ENCODE results near the gene TRIP6. TPM values are rescaled to one million over a fixed set of nuclear protein-coding genes. Genes with fewer than 3 reads are reported as not detected.

TRIP6 gene
- total RNA-seq, 2 donors from 2014 or later, result 34.8 to 40.2 TPM

DNA sequence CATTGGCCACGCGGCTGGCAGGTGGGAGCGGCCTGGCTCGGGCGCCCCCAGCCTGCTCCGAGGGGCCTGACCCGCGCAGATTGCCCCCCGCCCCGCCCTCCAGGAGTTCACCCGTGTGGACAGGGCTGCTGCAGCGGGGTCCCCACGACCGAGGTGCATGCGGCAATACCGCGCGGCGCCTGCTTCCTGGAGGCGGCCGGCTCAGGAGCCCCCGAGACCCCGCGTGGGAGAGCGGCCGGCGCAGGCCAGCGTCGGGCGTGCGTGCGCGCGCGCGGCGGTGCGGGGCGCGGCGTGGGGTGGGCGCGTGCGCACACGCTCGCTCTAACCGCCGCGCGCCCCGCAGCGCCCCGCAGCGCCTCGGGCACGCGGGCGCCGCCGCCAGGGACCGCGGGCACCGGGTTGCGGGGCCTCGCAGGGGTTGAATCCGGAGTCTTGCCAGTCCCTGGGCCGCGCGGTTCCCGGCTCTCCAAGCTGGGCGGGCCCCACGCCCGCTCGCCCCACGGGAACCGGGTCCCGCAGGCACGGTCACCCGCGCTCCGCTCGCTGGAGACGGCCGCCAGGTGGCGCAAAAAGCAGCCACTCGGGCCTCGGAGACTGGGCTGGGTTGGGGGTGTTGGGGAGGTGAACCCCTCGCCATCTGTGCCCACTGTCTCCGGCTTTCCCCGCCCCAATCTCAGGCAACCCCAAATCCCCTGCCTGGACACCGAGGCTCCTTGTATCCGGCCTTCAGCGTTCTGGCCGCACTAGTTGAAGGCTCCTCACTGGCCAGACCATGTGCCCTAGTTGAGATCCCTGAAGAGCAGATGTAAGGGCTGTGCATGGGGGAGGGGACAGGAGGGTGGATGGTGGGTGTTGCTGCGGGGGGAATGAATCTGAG is 29.8 kb downstream of the TRIP6 start:
- H3K27ac ChIP-seq, result peak overlapping the region; percentile 72

DNA sequence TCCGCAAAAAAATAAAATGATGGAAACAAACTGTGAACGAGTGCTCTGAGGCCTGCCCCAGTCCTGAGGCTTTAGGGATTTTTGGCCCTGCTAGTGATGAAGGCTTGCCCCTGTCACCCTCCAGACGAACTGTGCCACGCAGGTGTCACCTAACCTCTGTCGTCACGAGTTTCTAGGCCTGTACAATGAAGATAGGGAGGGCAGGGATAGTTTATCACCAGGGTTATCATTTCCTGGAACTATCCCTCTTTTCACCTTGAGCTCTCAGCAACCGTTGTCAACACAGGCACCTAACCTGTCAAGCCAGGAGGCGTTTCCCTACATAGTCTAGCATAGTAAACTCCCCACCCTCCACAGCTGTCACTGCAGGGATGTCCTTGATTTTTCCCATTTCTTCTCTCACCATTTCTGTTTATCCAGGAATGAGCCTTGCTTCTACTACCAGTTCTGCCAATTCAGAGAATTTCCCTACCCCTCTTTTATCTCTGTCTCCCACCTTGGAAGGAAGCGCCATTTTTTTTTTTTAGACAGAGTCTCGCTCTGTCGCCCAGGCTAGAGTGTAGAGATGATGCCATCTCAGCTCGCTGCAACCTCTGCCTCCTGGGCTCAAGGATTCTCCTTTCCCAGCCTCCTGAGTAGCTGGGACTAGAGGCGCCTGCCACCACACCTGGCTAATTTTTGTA is 30.7 kb downstream of the TRIP6 start:
- intact Hi-C loops (cut with DNase I), result loop anchor here (2.0 to 5.0 kb wide), 2 partner anchors 179 to 239 kb away; no protein-coding TSS in a partner anchor
- H3K27ac ChIP-seq, result peak overlapping the region; percentile 72
- no peaks in the 10 kb centered on the region for H3K9me3 ChIP-seq
- DNase-seq, result peak; percentile 79
- H3K4me3 ChIP-seq, result no peak overlapping the region
- peaks cover 16% of the 10 kb centered on the region for H3K4me1 ChIP-seq
- no peaks in the 10 kb centered on the region for H3K36me3 ChIP-seq
- no peak for TF ChIP-seq CTCF (IDR thresholded peaks at IDR 0.05)
- H3K9ac ChIP-seq (ENCODE audit: low read depth in 2 of 2, low read length in 2 of 2), result peak overlapping the region in 1 of 2 donors; percentile 43
- peaks cover 21% of the 10 kb centered on the region for H3K27me3 ChIP-seq

More for the DNA sequence above, 29.8 kb downstream of the TRIP6 start:
- peaks cover 16% of the 10 kb centered on the region for H3K4me1 ChIP-seq
- peak; percentile 62 for TF ChIP-seq CTCF (IDR thresholded peaks at IDR 0.05)
- intact Hi-C loops (cut with DNase I), result loop anchor here (2.0 to 5.0 kb wide), 2 partner anchors 180 to 240 kb away; no protein-coding TSS in a partner anchor
- peaks cover 21% of the 10 kb centered on the region for H3K27me3 ChIP-seq
- H3K9me3 ChIP-seq, result no peaks in the 10 kb centered on the region
- H3K4me3 ChIP-seq, result peak overlapping the region; percentile 44
- H3K36me3 ChIP-seq, result no peaks in the 10 kb centered on the region
- H3K9ac ChIP-seq (ENCODE audit: low read depth in 2 of 2, low read length in 2 of 2), result peak overlapping the region; percentile 43 to 56
- peak; percentile 81 for DNase-seq

GRCh38 chr7:100899432-100899831 is 32.2 kb downstream of the TRIP6 start:
- Histone ChIP-seq H3K36me3 (no peaks in the 10 kb centered on the region), H3K27ac (no peak overlapping the region), H3K4me3 (no peak overlapping the region), H3K9ac (ENCODE audit: low read depth in 2 of 2, low read length in 2 of 2) (no peak overlapping the region), H3K9me3 (no peaks in the 10 kb centered on the region), H3K27me3 (peaks cover 21% of the 10 kb centered on the region), H3K4me1 (peaks cover 16% of the 10 kb centered on the region)
- DNase-seq, result no peak
- no peak for TF ChIP-seq CTCF (IDR thresholded peaks at IDR 0.05)
- intact Hi-C loops (cut with DNase I), result loop anchor here (5.0 kb wide), 1 partner anchor 178 kb away; no protein-coding TSS in a partner anchor

- Histone ChIP-seq H3K36me3 (no peaks in the 10 kb centered on the region), H3K27ac (no peak overlapping the region), H3K4me3 (no peak overlapping the region), H3K9me3 (no peaks in the 10 kb centered on the region), H3K9ac (ENCODE audit: low read depth in 2 of 2, low read length in 2 of 2) (no peak overlapping the region), H3K4me1 (peaks cover 6% of the 10 kb centered on the region), H3K27me3 (peaks cover 7% of the 10 kb centered on the region)
- intact Hi-C loops (cut with DNase I), result loop anchor here (5.0 kb wide), 1 partner anchor 66 kb away; the partner anchor contains the start of gene MUC12
- no peak for DNase-seq
- no peak for TF ChIP-seq CTCF (IDR thresholded peaks at IDR 0.05)
Measured at GRCh38 chr7:100900978-100901377, 33.8 kb downstream of the TRIP6 start.

DNA sequence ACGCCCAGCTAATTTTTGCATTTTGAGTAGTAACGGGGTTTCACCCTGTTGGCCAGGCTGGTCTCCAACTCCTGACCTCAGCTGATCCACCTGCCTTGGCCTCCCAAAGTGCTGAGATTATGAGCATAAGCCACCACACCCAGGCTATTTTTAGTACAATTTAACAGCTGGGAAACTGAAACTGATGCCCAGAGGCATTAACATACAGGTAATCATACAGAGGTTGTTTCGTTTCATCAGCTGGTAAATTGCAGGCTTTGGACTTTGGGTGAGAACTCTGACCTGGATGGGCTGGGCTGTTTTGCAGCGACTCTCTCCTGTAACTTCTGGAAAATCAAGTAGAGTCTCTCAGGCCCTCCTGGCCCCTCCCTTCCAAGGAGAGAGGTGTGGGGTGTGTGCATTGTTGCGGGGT is 34.7 kb downstream of the TRIP6 start:
- Histone ChIP-seq H3K4me3 (no peak overlapping the region), H3K9ac (ENCODE audit: low read depth in 2 of 2, low read length in 2 of 2) (peak overlapping the region in 1 of 2 donors; percentile 1), H3K36me3 (no peaks in the 10 kb centered on the region), H3K27ac (peak overlapping the region; percentile 70), H3K9me3 (no peaks in the 10 kb centered on the region), H3K27me3 (no peaks in the 10 kb centered on the region), H3K4me1 (no peaks in the 10 kb centered on the region)
- intact Hi-C loops (cut with DNase I), result loop anchor here (5.0 kb wide), 1 partner anchor 65 kb away; the partner anchor contains the start of gene MUC12
- peak; percentile 77 for DNase-seq
- no peak for TF ChIP-seq CTCF (IDR thresholded peaks at IDR 0.05)
